SK-N-SH (cell line): ENCODE measurements around the gene SDS. TPM values are rescaled to one million over a fixed set of nuclear protein-coding genes. Genes with fewer than 3 reads are reported as not detected.

Experiments used
- CTCF ChIA-PET: fragments of 300-600, 350-600 bp; formaldehyde crosslinking; extraction: SDS; loops from one replicate; lab custom pipeline; 2021; lab: Yijun Ruan, JAX
- POLR2A ChIA-PET: fragments of 350-600 bp; sonication (Branson Sonifier 250); formaldehyde crosslinking; extraction: SDS; loops from one replicate; lab custom pipeline; 2020; ENCODE audit warnings: antibody characterized with exemption, inconsistent platforms; lab: Yijun Ruan, JAX
- DNase-seq: peaks from one replicate; pipeline ENCODE4 v3.0.0; 2012
- H2AFZ ChIP-seq: fragments of 200-600 bp; sonication (generic); 2 replicates; pipeline ENCODE4 v1.8.1; 2016; ENCODE audit warnings: antibody characterized with exemption, mild to moderate bottlenecking, low read depth
- H3F3A ChIP-seq: fragments of 200-600 bp; sonication (generic); replicated peaks from 2 replicates; pipeline ENCODE3; 2016; ENCODE audit warnings: antibody characterized with exemption, mild to moderate bottlenecking; ENCODE audit not compliant: insufficient read depth
- H3K27ac ChIP-seq, 2 experiments: fragments of 200-500 bp in 1 of 2; fragments of 200-600 bp in 1 of 2; sonication (Bioruptor generic) in 1 of 2; sonication (generic), shearing (Covaris generic) in 1 of 2; 2 replicates each; pipeline versions ENCODE4 v1.5.1 to v1.6.1; 2014 to 2016; ENCODE audit warnings: low read depth in 2 of 2, inconsistent platforms in 1 of 2, low read length in 1 of 2, mild to moderate bottlenecking in 1 of 2, mixed read lengths in 1 of 2
- H3K27me3 ChIP-seq: fragments of 200-600 bp; sonication (generic), shearing (Covaris generic); 2 replicates; pipeline ENCODE4 v1.6.1; 2016; ENCODE audit warnings: mixed run types; ENCODE audit not compliant: insufficient read depth
- H3K36me3 ChIP-seq, 2 experiments: fragments of 200-500 bp in 1 of 2; fragments of 200-600 bp in 1 of 2; sonication (Bioruptor generic) in 1 of 2; sonication (generic) in 1 of 2; replicated peaks in 1 of 2; 2 replicates each; pipeline versions ENCODE3 to v1.5.1; 2014 to 2016; ENCODE audit warnings: low read length in 1 of 2, mild to moderate bottlenecking in 1 of 2; ENCODE audit not compliant: insufficient read depth in 2 of 2, control insufficient read depth in 1 of 2
- H3K4me1 ChIP-seq, 2 experiments: fragments of 200-500 bp in 1 of 2; fragments of 200-600 bp in 1 of 2; sonication (Bioruptor generic) in 1 of 2; sonication (generic), shearing (Covaris generic) in 1 of 2; 2 replicates each; pipeline versions ENCODE4 v1.5.1 to v1.6.1; 2014 to 2016; ENCODE audit warnings: low read depth in 1 of 2, low read length in 1 of 2, mixed run types in 1 of 2; ENCODE audit not compliant: insufficient read depth in 2 of 2, control insufficient read depth in 1 of 2
- H3K4me2 ChIP-seq: fragments of 200-600 bp; sonication (generic), shearing (Covaris generic); 2 replicates; pipeline ENCODE4 v1.6.1; 2017; ENCODE audit warnings: mixed run types
- H3K4me3 ChIP-seq, 2 experiments: fragments of 200-500 bp in 1 of 2; fragments of 200-600 bp in 1 of 2; sonication (Bioruptor generic) in 1 of 2; sonication (generic), shearing (Covaris generic) in 1 of 2; 2 replicates each; pipeline versions ENCODE4 v1.5.1 to v1.8.1; 2014 to 2016; ENCODE audit warnings: low read depth in 2 of 2, inconsistent platforms in 1 of 2, low read length in 1 of 2, mild to moderate bottlenecking in 1 of 2, mixed read lengths in 1 of 2, moderate library complexity in 1 of 2
- H3K79me2 ChIP-seq: fragments of 200-600 bp; sonication (generic); 2 replicates; pipeline ENCODE4 v1.8.1; 2017; ENCODE audit warnings: mild to moderate bottlenecking; ENCODE audit not compliant: insufficient read depth
- H3K9ac ChIP-seq: fragments of 200-600 bp; sonication (generic); 2 replicates; pipeline ENCODE4 v1.6.1; 2017; ENCODE audit warnings: mixed run types
- H3K9me2 ChIP-seq: fragments of 200-600 bp; sonication (generic); 2 replicates; pipeline ENCODE4 v1.6.1; 2017; ENCODE audit warnings: mixed run types
- H3K9me3 ChIP-seq: fragments of 200-600 bp; sonication (generic); 2 replicates; pipeline ENCODE4 v1.6.1; 2017; ENCODE audit warnings: mixed run types, mild to moderate bottlenecking, moderate library complexity
- H4K20me1 ChIP-seq: fragments of 200-600 bp; sonication (generic); 2 replicates; pipeline ENCODE4 v1.6.1; 2017; ENCODE audit warnings: mild to moderate bottlenecking, mixed run types; ENCODE audit not compliant: insufficient read depth
- CHD2 ChIP-seq: fragments of 150-350 bp; IDR thresholded peaks from 2 replicates; pipeline ENCODE4 v1.6.1; 2018; ENCODE audit warnings: low read length; ENCODE audit not compliant: partially characterized antibody
- CTCF ChIP-seq: fragments of 200-600 bp; sonication (generic); IDR thresholded peaks from 2 replicates; pipeline ENCODE4 v1.6.1; 2017; ENCODE audit warnings: antibody characterized with exemption, mild to moderate bottlenecking, moderate library complexity
- EP300 ChIP-seq, 2 experiments: IDR thresholded peaks; 2 replicates each; pipeline versions ENCODE4 v1.4.0 to v1.6.1; 2012; ENCODE audit warnings: borderline replicate concordance in 1 of 2, low read depth in 1 of 2, low read length in 1 of 2
- FOXM1 ChIP-seq: IDR thresholded peaks from 2 replicates; pipeline ENCODE4 v1.4.0; 2012; ENCODE audit warnings: low read depth, mild to moderate bottlenecking
- IRF3 ChIP-seq: fragments of 150-350 bp; IDR thresholded peaks from 2 replicates; pipeline ENCODE4 v1.6.1; 2016; ENCODE audit warnings: mild to moderate bottlenecking, low read depth, low read length
- JUND ChIP-seq: IDR thresholded peaks from 2 replicates; pipeline ENCODE4 v1.4.0; 2012
- MAX ChIP-seq: IDR thresholded peaks from 2 replicates; pipeline ENCODE4 v1.4.0; 2012; ENCODE audit warnings: low read depth
- MEF2A ChIP-seq: IDR thresholded peaks from 2 replicates; pipeline ENCODE4 v1.4.0; 2012; ENCODE audit warnings: low read depth, borderline replicate concordance
- NFIC ChIP-seq: IDR thresholded peaks from 2 replicates; pipeline ENCODE4 v1.4.0; 2012; ENCODE audit warnings: borderline replicate concordance
- PBX3 ChIP-seq: IDR thresholded peaks from 2 replicates; pipeline ENCODE4; 2012
- POLR2AphosphoS5 ChIP-seq: IDR thresholded peaks from 2 replicates; pipeline ENCODE4 v1.6.1; 2012; ENCODE audit warnings: low read depth, low read length
- REST ChIP-seq: IDR thresholded peaks from 2 replicates; pipeline ENCODE4 v1.6.1; 2012; ENCODE audit warnings: mild to moderate bottlenecking, low read depth, low read length, moderate library complexity
- RFX5 ChIP-seq: IDR thresholded peaks from 2 replicates; pipeline ENCODE4 v1.6.1; 2012; ENCODE audit warnings: mild to moderate bottlenecking, improper control_type of control experiment, low read length
- SIN3A ChIP-seq: IDR thresholded peaks from 2 replicates; pipeline ENCODE4 v1.6.1; 2012; ENCODE audit warnings: low read depth, mild to moderate bottlenecking, low read length, moderate library complexity, borderline replicate concordance
- SMC3 ChIP-seq: IDR thresholded peaks from 2 replicates; pipeline ENCODE4 v1.6.1; 2012; ENCODE audit warnings: low read depth, low read length, improper control_type of control experiment
- TAF1 ChIP-seq: IDR thresholded peaks from 2 replicates; pipeline ENCODE4 v1.6.1; 2012; ENCODE audit warnings: low read depth, mild to moderate bottlenecking, low read length, moderate library complexity, borderline replicate concordance
- TCF12 ChIP-seq: IDR thresholded peaks from 2 replicates; pipeline ENCODE4 v1.4.0; 2012
- USF2 ChIP-seq: fragments of 150-350 bp; IDR thresholded peaks from 2 replicates; pipeline ENCODE4 v1.6.1; 2017; ENCODE audit warnings: antibody characterized with exemption, low read length, low read depth, borderline replicate concordance
- ZBTB33 ChIP-seq: IDR thresholded peaks from 2 replicates; pipeline ENCODE4 v1.4.0; 2012; ENCODE audit warnings: low read depth, borderline replicate concordance
- WGBS: methylation state at CpG from one replicate; pipeline ENCODE4 v1.1.6; 2017; ENCODE audit warnings: low lambda C conversion rate; 5-methylcytosine and 5-hydroxymethylcytosine counted together
- polyA plus RNA-seq, 3 experiments: library from polyadenylated mRNA; depleted of rRNA; stranded (reverse); fragments of >200 nt; gene quantifications; 2 replicates each; pipeline ENCODE4 v1.2.3, GENCODE V29; 2012

The SDS gene
- polyA plus RNA-seq, 1 of the 3 experiments (the other 2 are of a cell fraction) = 0.08 TPM

- no peaks in the 10 kb centered on the region for H3K79me2 ChIP-seq
- no peak overlapping the region for H3K27ac ChIP-seq
- no peaks in the 10 kb centered on the region for H3K9me2 ChIP-seq
- no peaks in the 10 kb centered on the region for H3K9me3 ChIP-seq
- no peak overlapping the region for H3K4me3 ChIP-seq
- TF ChIP-seq RFX5 (no peak), TCF12 (no peak), TAF1 (no peak), FOXM1 (no peak), ZBTB33 (no peak), SIN3A (no peak), POLR2AphosphoS5 (no peak), PBX3 (no peak), SMC3 (no peak), REST (no peak), MAX (no peak), NFIC (no peak), CHD2 (no peak), USF2 (no peak), EP300 (IDR thresholded peaks at IDR 0.05; ENCODE audit: borderline replicate concordance in 1 of 2, low read depth in 1 of 2, low read length in 1 of 2) (no peak), JUND (no peak), MEF2A (no peak), IRF3 (no peak), CTCF (no peak)
- no peaks in the 10 kb centered on the region for H3F3A ChIP-seq
- peak; percentile 42 for DNase-seq
- no peak overlapping the region for H3K4me2 ChIP-seq
- H3K4me1 ChIP-seq = no peaks in the 10 kb centered on the region
- no peak overlapping the region for H2AFZ ChIP-seq
- H3K9ac ChIP-seq = no peak overlapping the region
- H3K27me3 ChIP-seq = no peaks in the 10 kb centered on the region
- ChIA-PET POLR2A (no interaction called here), CTCF (no interaction called here)
- H3K36me3 ChIP-seq = no peaks in the 10 kb centered on the region
- 33% methylated on average over 15 of the region's 16 CpGs for WGBS
- H4K20me1 ChIP-seq = no peaks in the 10 kb centered on the region
Measured at GRCh38 chr12:113396828-113397496, 6.7 kb downstream of the SDS start.
